RPMI8226 (cell line): ENCODE measurements around the gene EXD1.
"Not testable (repeated sequence)": the region's sequence is repeated elsewhere in the genome, so short reads cannot be mapped to it uniquely, and the experiment has no call there.

Source experiments
- DNase-seq: peaks from one replicate; pipeline ENCODE4 v3.0.0-alpha.2; 2015

Gene EXD1, protein sequence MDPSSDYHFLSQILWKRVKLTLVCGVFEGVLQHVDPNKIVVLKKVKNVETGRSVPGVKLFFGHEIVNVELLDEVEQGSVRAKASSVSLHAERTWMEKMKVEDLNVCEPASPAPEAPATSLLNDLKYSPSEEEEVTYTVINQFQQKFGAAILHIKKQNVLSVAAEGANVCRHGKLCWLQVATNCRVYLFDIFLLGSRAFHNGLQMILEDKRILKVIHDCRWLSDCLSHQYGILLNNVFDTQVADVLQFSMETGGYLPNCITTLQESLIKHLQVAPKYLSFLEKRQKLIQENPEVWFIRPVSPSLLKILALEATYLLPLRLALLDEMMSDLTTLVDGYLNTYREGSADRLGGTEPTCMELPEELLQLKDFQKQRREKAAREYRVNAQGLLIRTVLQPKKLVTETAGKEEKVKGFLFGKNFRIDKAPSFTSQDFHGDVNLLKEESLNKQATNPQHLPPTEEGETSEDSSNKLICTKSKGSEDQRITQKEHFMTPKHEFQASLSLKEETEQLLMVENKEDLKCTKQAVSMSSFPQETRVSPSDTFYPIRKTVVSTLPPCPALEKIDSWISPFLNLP

DNA sequence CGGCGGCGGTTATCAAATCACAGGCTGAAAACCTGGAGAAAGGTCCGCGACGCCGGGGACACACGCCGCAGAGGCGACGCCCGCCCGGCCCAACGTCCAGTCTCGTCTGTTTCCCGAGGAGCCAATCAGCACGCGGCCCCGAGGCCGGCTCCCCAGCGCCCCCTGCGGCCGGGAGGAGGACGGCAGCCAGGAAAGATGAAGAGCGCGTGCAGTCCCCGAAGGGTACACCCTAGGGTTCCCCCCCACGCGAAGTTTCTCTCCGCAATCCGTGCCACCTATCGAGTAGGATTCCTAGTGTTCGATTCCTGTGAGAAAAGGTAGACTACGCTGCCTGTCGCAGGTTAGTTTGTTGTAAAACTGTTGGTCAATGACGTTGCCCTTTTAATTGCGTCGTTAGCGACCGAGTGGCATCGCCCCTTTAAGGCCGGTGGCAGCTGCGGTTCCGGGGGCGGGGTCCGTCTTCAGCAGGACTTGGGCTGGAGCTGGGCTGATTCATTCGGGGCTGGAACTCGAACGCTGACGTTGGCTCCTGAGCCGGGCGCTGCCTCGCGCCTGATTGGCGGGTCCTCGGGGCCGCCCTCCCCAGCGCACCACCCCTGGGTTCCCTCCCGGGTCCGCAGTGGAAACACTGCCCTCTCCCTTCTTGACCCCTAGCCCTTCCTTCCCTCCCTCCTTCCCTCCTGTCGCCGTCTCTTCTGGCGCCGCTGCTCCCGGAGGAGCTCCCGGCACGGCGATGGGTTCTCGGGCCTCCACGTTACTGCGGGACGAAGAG is at the start of gene EXD1, which contains the start of gene CHP1:
Gene EXD1, minus strand, starts transcription at position 108 of the 772 bp plus-strand sequence. CDS start 4,182 bp downstream, outside the sequence.
Gene CHP1, plus strand, starts transcription at position 619 of the 772 bp plus-strand sequence. Its CDS starts 115 bp downstream, at position 734.
- peak; percentile 94 for DNase-seq

DNA sequence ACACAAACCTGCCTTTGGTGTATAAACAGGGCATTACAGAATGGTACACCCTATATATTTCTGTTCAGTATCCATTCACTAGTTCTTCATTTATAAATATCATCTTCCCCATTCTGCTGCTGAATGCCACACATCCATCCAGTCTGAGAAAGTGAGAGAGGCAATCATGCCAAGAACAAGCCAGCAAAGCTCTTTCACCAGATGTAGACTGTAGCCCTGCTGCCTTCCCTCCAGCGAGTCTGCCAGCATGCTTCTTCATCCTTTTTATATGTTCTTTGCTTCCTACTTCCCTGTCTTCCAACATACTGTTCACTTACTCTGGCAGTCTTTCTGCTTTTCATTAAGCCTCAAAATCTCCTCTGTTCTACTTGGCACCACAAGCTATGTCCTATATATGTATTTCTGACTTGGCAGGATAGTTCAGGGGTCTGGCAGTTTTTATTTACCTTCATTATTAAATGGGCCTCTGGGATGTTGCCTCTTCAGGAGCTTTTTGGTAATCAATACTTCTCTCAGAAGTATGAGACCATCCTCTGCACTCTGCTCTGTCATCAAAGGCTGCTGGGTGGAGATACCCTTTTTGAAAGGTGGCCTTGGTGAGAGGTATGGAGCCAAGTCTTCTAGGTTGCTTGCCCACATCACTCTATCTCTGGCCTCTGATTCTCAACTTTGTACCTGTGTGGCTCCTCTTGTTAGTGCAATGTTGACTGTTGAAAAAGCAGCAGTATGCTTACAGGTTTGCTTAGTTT is 49.2 kb upstream of the EXD1 start:
- DNase-seq, result no peak

DNA sequence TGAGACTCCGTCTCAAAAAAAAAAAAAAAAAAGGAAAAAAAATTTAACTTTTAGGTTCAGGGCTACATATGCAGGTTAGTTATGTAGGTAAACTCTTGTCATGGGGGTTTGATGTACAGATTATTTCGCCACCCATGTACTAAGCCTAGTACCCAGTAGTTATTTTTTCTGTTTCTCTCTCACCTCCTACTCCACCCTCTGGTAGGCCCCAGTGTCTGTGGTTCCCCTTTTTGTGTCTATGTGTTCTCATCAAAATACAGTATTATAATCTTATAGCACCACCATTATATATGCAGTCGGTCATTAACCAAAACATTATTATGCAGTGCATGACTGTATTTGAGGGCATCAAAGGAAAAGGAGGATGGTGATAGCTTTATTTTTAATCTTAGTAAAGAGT is 47.8 kb upstream of the EXD1 start:
- no peak for DNase-seq

DNA sequence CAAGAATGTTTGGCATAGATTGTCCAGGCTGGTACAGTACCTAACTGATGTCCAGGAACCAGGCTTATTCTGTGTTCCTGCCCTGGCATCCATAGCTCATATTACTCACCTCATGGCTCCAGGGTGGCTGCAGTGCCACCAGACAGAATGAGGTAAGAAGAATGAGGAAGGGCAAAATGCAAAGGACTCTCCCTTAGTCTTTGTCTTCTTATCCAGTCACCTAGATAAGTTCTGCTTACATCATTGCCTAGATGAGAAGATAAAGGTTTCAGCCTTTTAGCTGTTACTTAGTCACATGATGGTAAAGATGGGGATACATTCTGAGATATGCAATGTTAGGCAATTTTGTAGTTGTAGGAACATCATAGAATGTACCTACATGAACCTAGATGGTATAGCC is 46.3 kb upstream of the EXD1 start:
- no peak for DNase-seq

DNA sequence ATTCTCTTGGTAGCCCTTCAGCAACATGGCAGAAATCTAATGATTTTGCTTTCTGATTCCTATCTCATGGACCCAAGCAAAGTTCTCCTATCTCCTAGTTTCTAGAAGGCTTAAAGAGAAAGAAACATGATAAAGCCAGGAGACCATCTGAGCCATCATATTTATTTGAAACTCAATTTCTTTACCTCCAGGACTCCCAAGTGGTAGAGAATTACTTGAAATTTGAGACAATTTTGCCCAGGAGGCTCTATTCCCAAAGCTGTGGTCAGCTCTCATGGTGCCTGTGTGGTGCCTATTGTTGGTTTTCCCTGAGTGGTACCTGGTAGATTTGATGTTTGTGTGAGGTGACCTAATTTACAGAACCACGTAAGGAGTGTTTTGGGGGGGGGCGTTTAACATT is 39.3 kb upstream of the EXD1 start:
- no peak for DNase-seq

DNA sequence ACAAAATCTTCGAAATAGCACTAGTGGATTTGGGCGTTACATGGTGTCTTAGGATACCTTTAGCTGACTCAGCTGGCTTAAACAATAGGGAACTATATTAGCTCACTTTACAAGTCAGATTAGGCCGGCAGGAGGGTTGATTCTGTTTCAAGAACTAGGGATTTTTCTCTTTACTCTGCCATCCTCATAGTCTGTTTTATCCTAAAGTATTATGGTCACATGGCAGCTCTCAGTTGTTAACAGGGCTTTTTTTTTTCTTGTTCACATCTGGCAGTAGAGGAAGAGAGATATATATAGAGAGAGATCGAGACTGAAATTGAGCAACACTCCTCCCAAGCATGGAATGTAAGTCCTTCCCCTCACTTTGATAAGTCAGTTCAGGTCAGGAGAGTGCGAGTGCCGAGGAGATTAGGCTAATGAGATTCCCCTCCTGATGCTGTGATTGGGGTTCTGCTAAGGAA is 33.4 kb upstream of the EXD1 start:
- DNase-seq, result no peak

DNA sequence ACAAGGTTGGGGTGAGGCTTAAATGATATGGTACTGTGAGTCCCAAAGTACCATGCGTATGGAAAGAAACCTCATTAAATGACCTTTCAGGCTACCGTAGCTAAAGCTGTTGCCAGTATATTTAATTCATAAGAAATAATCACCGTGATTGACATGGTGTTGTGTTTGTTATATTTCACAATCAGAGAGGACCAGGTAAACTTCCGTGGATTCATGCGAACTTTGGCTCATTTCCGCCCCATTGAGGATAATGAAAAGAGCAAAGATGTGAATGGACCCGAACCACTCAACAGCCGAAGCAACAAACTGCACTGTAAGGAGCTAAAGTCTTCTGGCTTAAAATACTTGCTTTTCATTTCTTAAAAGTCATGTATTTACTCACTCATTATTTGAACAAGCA is 32.0 kb upstream of the EXD1 start:
- DNase-seq, result no peak

DNA sequence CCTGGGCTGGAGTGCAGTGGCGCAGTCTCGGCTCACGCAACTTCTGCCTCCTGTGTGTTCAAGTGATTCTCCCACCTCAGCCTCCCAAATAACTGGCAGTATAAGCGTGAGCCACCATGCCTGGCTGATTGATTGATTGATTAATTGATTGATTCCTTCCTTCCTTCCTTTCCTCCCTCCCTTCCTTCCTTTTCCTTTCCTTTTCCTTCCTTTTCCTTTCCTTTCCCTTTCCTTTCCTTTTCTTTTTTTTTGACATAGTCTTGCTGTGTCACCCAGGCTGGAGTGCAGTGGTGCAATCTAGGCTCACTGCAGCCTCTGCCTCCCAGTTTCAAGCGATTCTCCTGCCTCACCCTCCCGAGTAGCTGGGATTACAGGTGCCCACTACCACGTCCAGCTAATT is 30.4 kb upstream of the EXD1 start:
- DNase-seq, result not testable (repeated sequence)

DNA sequence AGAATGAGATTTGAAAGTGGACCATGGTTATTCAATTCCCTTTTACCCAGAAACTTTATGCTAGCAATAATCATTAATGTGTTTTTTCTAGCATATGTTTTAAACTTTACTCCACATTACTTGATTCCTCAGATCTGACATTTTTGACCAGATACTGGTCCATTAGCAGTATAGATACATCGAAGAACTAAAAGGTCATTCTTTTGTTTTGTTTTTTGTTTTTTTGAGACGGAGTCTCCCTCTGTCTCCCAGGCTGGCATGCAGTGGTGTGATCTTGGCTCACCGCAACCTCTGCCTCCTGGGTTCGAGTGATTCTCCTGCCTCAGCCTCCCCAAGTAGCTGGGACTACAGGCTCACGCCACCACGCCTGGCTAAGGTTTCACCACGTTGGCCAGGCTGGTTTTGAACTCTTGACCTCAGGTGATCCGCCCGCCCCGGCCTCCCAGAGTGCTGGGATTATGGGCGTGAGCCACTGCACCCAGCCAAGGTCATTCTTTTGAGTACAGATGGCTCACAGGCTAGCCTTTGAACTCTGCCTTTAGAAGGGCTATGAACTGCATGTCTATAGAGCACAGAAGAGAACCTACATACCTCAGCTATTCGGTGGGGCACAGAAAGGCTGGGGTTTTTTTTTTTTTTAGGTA is 29.1 kb upstream of the EXD1 start:
- DNase-seq, result no peak

DNA sequence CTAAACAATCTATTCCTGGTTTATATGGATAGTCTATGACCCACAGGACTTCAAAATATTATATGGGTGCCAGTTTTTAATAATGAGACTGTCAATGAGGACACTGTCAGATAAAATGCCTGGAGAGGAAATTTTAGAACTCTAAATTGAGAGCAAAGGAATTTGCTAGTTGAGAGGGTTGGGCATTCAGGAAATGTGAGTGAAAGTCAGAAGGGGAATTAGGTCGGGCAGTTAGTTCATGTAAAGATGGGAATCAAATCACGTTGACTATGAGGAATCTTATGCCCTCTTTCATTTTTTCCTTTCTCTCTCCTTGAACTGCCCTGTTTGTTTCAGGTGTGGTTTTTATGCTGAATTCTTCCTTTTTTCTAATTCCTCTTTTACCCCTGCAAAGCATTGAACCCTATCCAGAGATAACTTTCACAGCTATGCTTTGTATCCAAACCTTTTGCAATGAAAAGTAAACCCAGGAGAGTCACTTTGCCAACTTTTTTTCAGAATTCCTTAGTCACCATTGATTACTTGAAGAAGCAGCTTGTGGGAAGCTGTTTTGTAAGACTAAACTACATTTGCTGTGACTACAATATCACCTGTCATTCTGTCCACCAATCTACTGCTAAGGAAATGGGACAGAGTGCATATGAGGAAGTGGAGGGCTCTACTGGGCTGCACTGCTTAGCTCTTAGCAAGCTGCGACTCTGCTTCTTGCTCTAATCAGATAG is 28.4 kb upstream of the EXD1 start:
- DNase-seq, result no peak

DNA sequence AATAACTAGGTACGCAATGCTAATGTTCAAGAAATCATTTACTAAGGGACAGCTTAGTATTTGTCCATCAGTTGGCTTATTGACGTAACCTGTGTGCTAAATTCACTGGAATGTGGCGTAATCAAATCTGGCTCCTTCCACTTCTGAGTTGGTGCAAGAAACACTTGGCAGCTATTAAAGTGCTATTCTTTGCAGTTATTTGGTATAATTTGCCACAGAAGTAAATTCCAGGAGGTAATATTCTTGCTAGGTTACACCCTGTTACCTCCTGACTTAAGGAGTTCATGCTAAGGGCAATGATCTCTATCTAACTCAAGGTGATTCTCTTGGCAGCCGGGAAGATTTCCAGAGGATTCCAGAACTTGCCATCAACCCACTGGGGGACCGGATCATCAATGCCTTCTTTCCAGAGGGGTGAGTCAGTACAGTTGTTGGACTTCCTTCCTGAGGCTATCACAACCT is 26.1 kb upstream of the EXD1 start:
- no peak for DNase-seq

DNA sequence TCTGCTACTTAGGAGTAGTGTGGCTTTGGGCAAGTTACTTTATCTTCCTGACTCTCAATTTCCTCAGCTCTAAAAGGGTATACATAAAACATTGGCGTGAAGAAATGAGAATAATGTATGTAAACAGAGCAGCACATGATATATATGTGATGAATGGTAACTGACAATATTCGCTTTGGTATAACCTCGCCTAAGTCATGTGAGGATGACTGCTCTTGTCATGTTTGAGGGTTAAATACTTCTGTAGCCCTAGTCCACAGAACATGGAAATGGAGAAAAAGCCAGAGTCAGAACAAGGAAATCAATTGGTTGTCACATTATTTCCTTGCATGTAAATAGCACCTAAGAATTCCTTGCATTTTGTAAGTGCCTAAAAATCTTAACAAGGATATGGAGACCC is 25.5 kb upstream of the EXD1 start:
- DNase-seq, result no peak

DNA sequence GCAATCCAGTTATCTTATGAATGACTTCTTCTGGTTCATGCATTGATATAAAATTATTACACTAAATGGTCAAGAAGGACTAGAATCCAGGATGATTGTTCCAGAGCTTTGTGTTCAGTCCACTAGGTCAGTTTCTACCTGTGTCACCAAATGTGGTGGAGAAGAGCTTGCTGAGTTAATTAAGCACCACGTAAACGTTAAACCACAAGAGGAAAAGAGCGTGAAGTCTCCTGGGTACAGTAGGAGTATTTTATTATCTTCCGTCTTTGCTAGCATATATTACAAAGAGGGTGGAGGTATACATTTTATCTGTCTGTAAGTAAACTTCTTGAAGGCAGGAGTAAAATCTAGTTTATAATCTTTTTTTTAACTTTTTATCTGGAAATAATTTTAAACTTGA is 24.0 kb upstream of the EXD1 start:
- DNase-seq, result no peak

DNA sequence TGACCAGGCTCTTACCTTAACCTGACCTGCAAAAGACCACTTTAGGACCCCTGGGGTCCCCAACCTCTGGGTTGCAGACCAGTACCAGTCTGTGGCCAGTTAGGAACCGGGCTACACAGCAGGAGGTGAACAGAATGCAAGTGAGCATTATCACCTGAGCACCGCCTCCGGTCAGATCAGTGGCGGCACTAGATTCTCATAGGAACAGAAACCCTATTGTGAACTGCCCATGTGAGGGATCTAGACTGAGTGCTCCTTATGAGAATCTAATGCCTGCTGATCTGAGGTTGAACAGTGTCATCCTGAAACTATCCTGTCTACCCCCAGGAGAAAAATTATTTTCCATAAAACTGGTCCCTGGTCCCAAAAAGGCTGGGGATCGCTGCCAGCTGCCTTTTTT is 20.9 kb upstream of the EXD1 start:
- no peak for DNase-seq

DNA sequence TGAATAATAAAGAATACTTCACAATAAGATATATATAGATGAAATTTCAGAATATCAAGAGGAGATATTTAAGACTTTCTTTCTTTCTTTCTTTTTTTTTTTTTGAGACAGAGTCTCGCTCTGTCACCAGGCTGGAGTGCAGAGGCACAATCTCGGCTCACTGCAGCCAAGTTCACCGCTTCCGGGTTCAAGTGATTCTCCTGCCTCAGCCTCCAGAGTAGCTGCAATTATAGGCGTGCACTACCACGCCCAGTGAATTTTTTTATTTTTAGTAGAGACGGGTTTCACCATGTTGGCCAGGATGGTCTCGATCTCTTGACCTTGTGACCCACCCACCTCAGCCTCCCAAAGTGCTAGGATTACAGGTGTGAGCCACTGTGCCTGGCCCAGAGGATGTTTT is 20.2 kb upstream of the EXD1 start:
- DNase-seq, result not testable (repeated sequence)

DNA sequence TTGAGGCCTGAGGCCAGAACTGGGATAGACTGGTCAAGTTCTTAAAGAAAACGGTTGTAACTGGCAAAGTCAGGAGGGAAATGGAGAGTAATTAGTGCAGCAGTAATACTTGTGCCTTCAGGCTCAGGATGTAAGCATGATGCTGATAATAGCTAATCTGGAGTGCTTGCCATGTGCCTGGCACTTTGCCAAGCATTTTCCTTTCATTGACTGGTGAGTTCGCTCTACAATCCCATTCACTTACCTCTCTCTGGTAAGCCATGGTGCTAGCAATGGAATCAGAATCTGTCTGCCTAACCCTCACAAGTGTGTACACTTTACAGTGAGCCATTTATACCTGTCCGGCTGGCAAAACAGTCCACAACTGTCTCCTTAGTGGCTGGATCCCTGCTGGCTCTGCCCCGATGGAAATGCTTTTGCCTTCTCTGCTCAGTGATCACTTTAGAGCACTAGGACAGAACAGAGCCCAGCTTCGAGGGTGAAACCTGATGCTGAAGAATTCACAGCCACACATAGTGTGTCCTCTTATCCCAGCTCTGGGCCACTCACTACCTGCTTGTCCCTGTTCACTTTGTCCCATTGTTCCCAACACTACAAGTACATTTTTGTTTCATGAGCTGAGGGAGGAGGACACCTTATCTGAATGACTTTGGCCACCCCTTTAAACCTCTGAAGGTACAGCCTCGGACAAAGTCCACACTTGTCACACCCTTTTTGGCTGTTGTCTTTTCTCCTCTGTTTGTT is 10.8 kb upstream of the EXD1 start:
- no peak for DNase-seq

DNA sequence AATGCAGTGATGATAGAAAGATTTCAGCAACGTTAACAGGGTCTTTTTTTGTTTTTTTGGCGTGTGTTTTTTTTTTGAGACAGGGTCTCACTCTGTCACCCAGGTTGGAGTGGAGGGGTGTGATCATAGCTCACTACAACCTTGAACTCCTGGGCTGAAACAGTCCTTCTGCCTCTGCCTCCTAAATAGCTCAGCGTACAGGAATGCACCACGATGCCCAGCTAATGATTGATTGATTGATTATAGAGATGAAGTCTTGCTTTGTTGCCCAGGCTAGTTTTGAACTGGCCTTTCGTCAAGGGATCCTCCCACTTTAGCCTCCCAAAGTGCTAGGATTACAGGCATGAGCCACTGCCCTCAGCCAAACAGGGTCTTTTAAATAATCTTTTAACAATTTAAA is 7.5 kb upstream of the EXD1 start:
- no peak for DNase-seq

DNA sequence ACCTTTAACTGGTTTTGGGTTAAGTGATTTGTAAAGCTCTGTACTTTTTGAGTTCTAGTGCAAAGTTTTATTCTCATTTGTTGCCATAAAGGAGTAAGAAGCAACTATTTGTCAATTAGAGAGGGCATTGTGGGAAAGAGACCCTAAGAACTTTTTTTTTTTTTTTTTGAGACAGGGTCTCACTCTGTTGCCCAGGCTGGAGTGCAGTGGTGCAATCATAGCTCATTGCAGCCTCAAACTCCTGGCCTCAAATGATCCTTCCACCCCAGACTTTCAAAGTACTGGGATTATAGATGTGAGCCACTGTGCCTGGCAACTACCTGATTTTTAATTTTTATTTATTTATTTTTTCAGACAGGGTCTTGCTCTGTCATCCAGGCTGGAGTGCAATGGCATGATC is 5.4 kb upstream of the EXD1 start:
- no peak for DNase-seq

DNA sequence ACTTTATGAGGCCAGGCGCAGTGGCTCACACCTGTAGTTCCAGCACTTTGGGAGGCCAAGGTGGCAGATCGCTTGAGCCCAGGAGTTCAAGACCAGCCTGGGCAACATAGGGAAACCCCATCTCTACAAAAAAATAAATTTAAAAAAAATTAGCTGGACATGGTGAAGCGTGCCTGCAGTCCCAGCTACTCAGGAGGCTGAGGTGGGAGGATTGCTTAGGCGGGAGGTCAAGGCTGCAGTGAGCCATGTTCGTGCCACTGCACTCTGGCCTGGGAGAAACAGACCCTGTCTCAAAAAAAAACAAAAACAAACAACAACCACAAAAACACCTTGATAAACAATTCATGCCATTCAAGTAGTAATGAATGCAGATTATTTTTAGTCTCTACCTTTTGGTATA is 4.7 kb upstream of the EXD1 start:
- DNase-seq, result not testable (repeated sequence)

DNA sequence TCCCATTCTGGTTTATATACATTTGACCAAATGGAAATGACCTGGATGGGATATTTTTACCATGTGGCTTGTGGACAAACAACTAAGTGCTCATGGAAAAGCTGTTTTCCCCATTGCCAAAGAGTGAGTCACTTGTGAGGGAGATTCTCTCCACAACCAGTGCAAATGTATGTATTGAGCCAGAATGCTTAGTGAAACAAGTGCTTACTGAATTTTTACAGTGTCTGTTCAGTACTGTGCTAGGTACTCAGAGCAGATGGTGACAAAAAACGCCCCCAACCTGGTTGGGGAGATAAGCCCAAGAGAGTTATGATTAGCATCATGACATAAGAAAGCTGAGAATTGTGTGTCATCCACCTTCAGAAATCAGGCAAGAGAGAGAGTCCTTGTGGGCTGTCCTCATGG is 2.8 kb upstream of the EXD1 start:
- no peak for DNase-seq
